IMR-90 (cell line): ENCODE results near the gene NKAIN2. TPM values are rescaled to one million over a fixed set of nuclear protein-coding genes. Genes with fewer than 3 reads are reported as not detected.

Experiments used
- ATAC-seq: fragments of 200-7000 bp; cut with Tn5 transposase; 2 replicates; pipeline ENCODE4 v1.9.1; 2020; ENCODE audit warnings: low read depth, mild to moderate bottlenecking, moderate library complexity
- BruUV-seq: library from RNA; stranded (reverse); fragments of 400-500 nt; replicated peaks from 2 replicates; lab custom pipeline; 2021; lab: Mats Ljungman, UMichigan
- CTCF ChIA-PET: fragments of 300-600 bp; formaldehyde crosslinking; extraction: SDS; loops from one replicate; lab custom pipeline; 2021; ENCODE audit warnings: antibody characterized with exemption; lab: Yijun Ruan, JAX
- POLR2A ChIA-PET: fragments of 300-600 bp; sonication (Branson Sonifier 250); formaldehyde crosslinking; loops from one replicate; lab custom pipeline; 2022; ENCODE audit warnings: antibody characterized with exemption; ENCODE audit not compliant: unreplicated experiment; lab: Charles Lee
- DNase-seq: peaks from one replicate; pipeline ENCODE4 v3.0.0; 2013
- H2AFZ ChIP-seq: replicated peaks from 2 replicates; pipeline ENCODE3; 2013; ENCODE audit warnings: low read length, mild to moderate bottlenecking; ENCODE audit not compliant: poor library complexity
- H2AK5ac ChIP-seq: 2 replicates; pipeline ENCODE4 v1.6.1; 2013; ENCODE audit warnings: low read depth, low read length, inconsistent platforms
- H2AK9ac ChIP-seq: replicated peaks from 2 replicates; pipeline ENCODE3; 2013; ENCODE audit warnings: mild to moderate bottlenecking, low read depth, low read length, moderate library complexity; ENCODE audit not compliant: poor library complexity
- H2BK120ac ChIP-seq: 2 replicates; pipeline ENCODE4 v1.6.1; 2013; ENCODE audit warnings: low read depth, low read length, inconsistent platforms
- H2BK15ac ChIP-seq: 3 replicates; pipeline ENCODE4 v1.6.1; 2013; ENCODE audit warnings: low read depth, low read length, inconsistent platforms
- H2BK20ac ChIP-seq: 2 replicates; pipeline ENCODE4 v1.6.1; 2013; ENCODE audit warnings: low read depth, mild to moderate bottlenecking, inconsistent platforms, low read length, moderate library complexity
- H2BK5ac ChIP-seq: 2 replicates; pipeline ENCODE4 v1.6.1; 2013; ENCODE audit warnings: mild to moderate bottlenecking, low read depth, low read length, inconsistent platforms; ENCODE audit not compliant: poor library complexity, severe bottlenecking
- H3K14ac ChIP-seq: replicated peaks from 2 replicates; pipeline ENCODE4 v1.6.1; 2013; ENCODE audit warnings: low read depth, low read length, inconsistent platforms
- H3K18ac ChIP-seq: 2 replicates; pipeline ENCODE4 v1.6.1; 2013; ENCODE audit warnings: low read depth, low read length, control low read depth
- H3K23ac ChIP-seq: 2 replicates; pipeline ENCODE4 v1.6.1; 2013; ENCODE audit warnings: low read depth, low read length, inconsistent platforms
- H3K27ac ChIP-seq: 2 replicates; pipeline ENCODE4 v1.5.1; 2013; ENCODE audit warnings: mild to moderate bottlenecking, control low read depth, low read length; ENCODE audit not compliant: insufficient read depth
- H3K27me3 ChIP-seq: 2 replicates; pipeline ENCODE4 v1.6.1; 2013; ENCODE audit warnings: low read length; ENCODE audit not compliant: control insufficient read depth, insufficient read depth
- H3K36me3 ChIP-seq: 2 replicates; pipeline ENCODE4 v1.6.1; 2013; ENCODE audit warnings: low read length, mixed read lengths; ENCODE audit not compliant: control insufficient read depth, insufficient read depth
- H3K4ac ChIP-seq: 2 replicates; pipeline ENCODE4 v1.6.1; 2013; ENCODE audit warnings: low read depth, low read length, inconsistent platforms
- H3K4me1 ChIP-seq: 2 replicates; pipeline ENCODE4 v1.6.1; 2013; ENCODE audit warnings: low read length, mixed read lengths; ENCODE audit not compliant: control insufficient read depth, insufficient read depth
- H3K4me2 ChIP-seq: 2 replicates; pipeline ENCODE4 v1.6.1; 2013; ENCODE audit warnings: low read depth, mild to moderate bottlenecking, control low read depth, low read length, moderate library complexity
- H3K4me3 ChIP-seq: 2 replicates; pipeline ENCODE4 v1.5.1; 2013; ENCODE audit warnings: low read depth, mild to moderate bottlenecking, control low read depth, low read length, moderate library complexity; ENCODE audit not compliant: insufficient read depth
- H3K56ac ChIP-seq: 2 replicates; pipeline ENCODE4 v1.6.1; 2013; ENCODE audit warnings: low read length, inconsistent platforms; ENCODE audit not compliant: insufficient read depth; ENCODE audit errors: extremely low read depth
- H3K79me1 ChIP-seq, 2 experiments: 2 replicates each; pipeline ENCODE4 v1.6.1; 2013; ENCODE audit warnings: low read length in 2 of 2, inconsistent platforms in 1 of 2, low read depth in 1 of 2
- H3K9ac ChIP-seq: 2 replicates; pipeline ENCODE4 v1.6.1; 2013; ENCODE audit warnings: low read depth, low read length, control low read depth
- H3K9me1 ChIP-seq: 2 replicates; pipeline ENCODE4 v1.6.1; 2013; ENCODE audit warnings: low read length, inconsistent platforms; ENCODE audit not compliant: insufficient read depth
- H3K9me3 ChIP-seq: 2 replicates; pipeline ENCODE4 v1.6.1; 2013; ENCODE audit warnings: low read length; ENCODE audit not compliant: control insufficient read depth, insufficient read depth
- H4K20me1 ChIP-seq: 2 replicates; pipeline ENCODE4 v1.6.1; 2013; ENCODE audit warnings: low read length, inconsistent platforms; ENCODE audit not compliant: insufficient read depth
- H4K5ac ChIP-seq: 2 replicates; pipeline ENCODE4 v1.6.1; 2013; ENCODE audit warnings: mild to moderate bottlenecking, low read depth, low read length, control low read depth
- H4K8ac ChIP-seq, 2 experiments: 2 replicates each; pipeline ENCODE4 v1.6.1; 2013; ENCODE audit warnings: low read depth in 2 of 2, low read length in 2 of 2, control low read depth in 1 of 2, inconsistent platforms in 1 of 2
- H4K91ac ChIP-seq: 2 replicates; pipeline ENCODE4 v1.6.1; 2013; ENCODE audit warnings: low read depth, low read length, inconsistent platforms; ENCODE audit not compliant: insufficient read depth
- BHLHE40 ChIP-seq: fragments of 150-350 bp; IDR thresholded peaks from 2 replicates; pipeline ENCODE4 v1.6.1; 2016; ENCODE audit warnings: mild to moderate bottlenecking, low read depth, low read length
- CEBPB ChIP-seq: IDR thresholded peaks from 2 replicates; pipeline ENCODE4 v1.6.1; 2012; ENCODE audit warnings: low read depth, low read length, improper control_type of control experiment
- ELK1 ChIP-seq: fragments of 150-350 bp; IDR thresholded peaks from 2 replicates; pipeline ENCODE4 v1.6.1; 2016; ENCODE audit warnings: low read depth, mild to moderate bottlenecking, low read length, moderate library complexity, borderline replicate concordance
- FOS ChIP-seq: fragments of 150-350 bp; IDR thresholded peaks from 2 replicates; pipeline ENCODE4 v1.6.1; 2016; ENCODE audit warnings: low read depth, low read length
- MAFK ChIP-seq: IDR thresholded peaks from 2 replicates; pipeline ENCODE4 v1.6.1; 2012; ENCODE audit warnings: low read depth, low read length, improper control_type of control experiment
- MAZ ChIP-seq: IDR thresholded peaks from 2 replicates; pipeline ENCODE4 v1.6.1; 2012; ENCODE audit warnings: low read depth, mild to moderate bottlenecking, low read length, improper control_type of control experiment, moderate library complexity, borderline replicate concordance
- MXI1 ChIP-seq: IDR thresholded peaks from 2 replicates; pipeline ENCODE4 v1.6.1; 2012; ENCODE audit warnings: low read depth, mild to moderate bottlenecking, low read length, moderate library complexity, borderline replicate concordance
- NFE2L2 ChIP-seq: fragments of 150-350 bp; IDR thresholded peaks from 2 replicates; pipeline ENCODE4 v1.6.1; 2016; ENCODE audit warnings: low read depth, mild to moderate bottlenecking, low read length
- POLR2A ChIP-seq: IDR thresholded peaks from 2 replicates; pipeline ENCODE4 v1.6.1; 2012; ENCODE audit warnings: mild to moderate bottlenecking, low read depth, low read length
- RAD21 ChIP-seq: IDR thresholded peaks from 2 replicates; pipeline ENCODE4 v1.6.1; 2012; ENCODE audit warnings: low read length, improper control_type of control experiment
- RCOR1 ChIP-seq: IDR thresholded peaks from 2 replicates; pipeline ENCODE4 v1.6.1; 2012; ENCODE audit warnings: mild to moderate bottlenecking, low read length, improper control_type of control experiment; ENCODE audit not compliant: insufficient replicate concordance
- RFX5 ChIP-seq: IDR thresholded peaks from 2 replicates; pipeline ENCODE4 v1.8.0; 2012; ENCODE audit warnings: low read depth, mild to moderate bottlenecking, low read length, moderate library complexity
- SMC3 ChIP-seq: fragments of 150-350 bp; IDR thresholded peaks from 2 replicates; pipeline ENCODE4 v1.6.1; 2016; ENCODE audit warnings: low read depth, mild to moderate bottlenecking, antibody characterized with exemption, low read length, moderate library complexity
- USF2 ChIP-seq: fragments of 150-350 bp; IDR thresholded peaks from 2 replicates; pipeline ENCODE4 v1.6.1; 2017; ENCODE audit warnings: mild to moderate bottlenecking, antibody characterized with exemption, low read length, low read depth
- WGBS, 2 experiments: methylation state at CpG; one replicate each; pipeline versions ENCODE4 v1.1.5 to v1.1.7; 2013; ENCODE audit warnings: missing lambda C conversion rate in 2 of 2; ENCODE audit not compliant: insufficient read length in 1 of 2; ENCODE audit errors: extremely low coverage in 2 of 2; 5-methylcytosine and 5-hydroxymethylcytosine counted together
- dilution Hi-C: fragments of 300-500 bp; cut with HindIII; formaldehyde crosslinking; loops from one replicate; pipeline ENCODE4 v1.14.3; 2018; ENCODE audit warnings: low sequenced_read_pairs; ENCODE audit not compliant: unreplicated experiment
- in situ Hi-C: fragments of 300-500 bp; cut with MboI; formaldehyde crosslinking; loops from 3 replicates; pipeline ENCODE4 v1.14.3; 2019; ENCODE audit warnings: low sequenced_read_pairs, inconsistent platforms, mixed read lengths
- intact Hi-C: fragments of 100-400 bp; cut with micrococcal nuclease; formaldehyde crosslinking; loops from 2 replicates; pipeline ENCODE4 v1.10.0; 2022
- polyA plus RNA-seq, 3 experiments: library from polyadenylated mRNA; depleted of rRNA; stranded (reverse); fragments of >200 nt; gene quantifications; 2 replicates each; pipeline ENCODE4 v1.2.3, GENCODE V29; 2012; ENCODE audit warnings: low replicate concordance in 1 of 3
- total RNA-seq: library from RNA; depleted of rRNA; stranded (reverse); fragments of >200 nt; gene quantifications from 2 replicates; pipeline ENCODE4 v1.2.3, GENCODE V29; 2012
- TF ChIP-seq, protein P1 (sequence below): conservative IDR thresholded peaks from 2 replicates; pipeline ENCODE4 v1.5.1; 2012; ENCODE audit warnings: mild to moderate bottlenecking, low read depth, low read length, improper control_type of control experiment

NKAIN2 gene
- total and polyA plus RNA-seq, 2 of the 4 experiments (the other 2 are of a cell fraction): not detected

DNA sequence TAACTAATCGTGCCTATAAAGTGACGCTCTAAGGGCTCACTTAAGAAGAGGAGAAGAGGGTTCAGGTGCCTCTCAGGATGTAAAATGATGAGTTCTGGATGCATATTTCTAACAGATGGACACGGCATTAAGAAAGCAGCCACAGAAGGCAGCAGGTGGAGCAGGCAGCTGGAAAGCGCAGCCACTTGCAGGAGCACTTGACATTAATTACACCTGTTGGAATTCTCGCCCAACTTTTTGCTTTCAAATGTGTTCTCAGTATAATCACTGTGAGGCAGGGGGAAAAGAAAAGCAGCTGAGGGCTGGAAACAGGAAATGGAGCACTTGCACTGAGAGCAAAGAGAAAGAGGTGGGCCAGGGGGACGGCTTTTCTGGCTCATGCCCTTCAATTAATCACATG, 164.2 kb downstream of the NKAIN2 start:
- TF ChIP-seq BHLHE40 (no peak), SMC3 (no peak), FOS (no peak), RCOR1 (no peak), NFE2L2 (no peak), RFX5 (no peak), MXI1 (no peak), CEBPB (no peak), MAFK (no peak), ELK1 (no peak), MAZ (no peak), RAD21 (no peak), USF2 (no peak), POLR2A (no peak)
- TF ChIP-seq, protein P1, sequence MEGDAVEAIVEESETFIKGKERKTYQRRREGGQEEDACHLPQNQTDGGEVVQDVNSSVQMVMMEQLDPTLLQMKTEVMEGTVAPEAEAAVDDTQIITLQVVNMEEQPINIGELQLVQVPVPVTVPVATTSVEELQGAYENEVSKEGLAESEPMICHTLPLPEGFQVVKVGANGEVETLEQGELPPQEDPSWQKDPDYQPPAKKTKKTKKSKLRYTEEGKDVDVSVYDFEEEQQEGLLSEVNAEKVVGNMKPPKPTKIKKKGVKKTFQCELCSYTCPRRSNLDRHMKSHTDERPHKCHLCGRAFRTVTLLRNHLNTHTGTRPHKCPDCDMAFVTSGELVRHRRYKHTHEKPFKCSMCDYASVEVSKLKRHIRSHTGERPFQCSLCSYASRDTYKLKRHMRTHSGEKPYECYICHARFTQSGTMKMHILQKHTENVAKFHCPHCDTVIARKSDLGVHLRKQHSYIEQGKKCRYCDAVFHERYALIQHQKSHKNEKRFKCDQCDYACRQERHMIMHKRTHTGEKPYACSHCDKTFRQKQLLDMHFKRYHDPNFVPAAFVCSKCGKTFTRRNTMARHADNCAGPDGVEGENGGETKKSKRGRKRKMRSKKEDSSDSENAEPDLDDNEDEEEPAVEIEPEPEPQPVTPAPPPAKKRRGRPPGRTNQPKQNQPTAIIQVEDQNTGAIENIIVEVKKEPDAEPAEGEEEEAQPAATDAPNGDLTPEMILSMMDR: no peak
- POLR2A ChIA-PET: no interaction called here
- Histone ChIP-seq H4K91ac (no peak overlapping the region), H4K8ac (no peak overlapping the region), H3K4me2 (no peak overlapping the region), H2BK20ac (no peak overlapping the region), H2BK120ac (no peak overlapping the region), H3K4ac (no peak overlapping the region), H2BK15ac (no peak overlapping the region), H3K18ac (no peak overlapping the region), H4K5ac (no peak overlapping the region), H3K9ac (no peak overlapping the region), H2AK5ac (no peak overlapping the region), H2BK5ac (no peak overlapping the region), H3K14ac (no peak overlapping the region), H3K27me3 (no peaks in the 10 kb centered on the region), H3K23ac (no peak overlapping the region), H3K79me1 (no peaks in the 10 kb centered on the region), H3K27ac (no peak overlapping the region), H3K9me3 (no peaks in the 10 kb centered on the region), H3K4me3 (no peak overlapping the region), H2AK9ac (no peak overlapping the region), H4K20me1 (no peaks in the 10 kb centered on the region), H3K36me3 (no peaks in the 10 kb centered on the region), H3K4me1 (no peaks in the 10 kb centered on the region), H2AFZ (no peak overlapping the region), H3K9me1 (no peaks in the 10 kb centered on the region), H3K56ac (no peak overlapping the region)
- no peak for ATAC-seq
- intact Hi-C loops: no loop called here
- no TSS peak for BruUV-seq
- dilution Hi-C loops: no loop called here
- CTCF ChIA-PET: no interaction called here
- DNase-seq: no peak
- WGBS, 2 experiments: 79% methylated on average over 2 of the region's 6 CpGs; no CpG with 5 or more reads in 1 of the 2 experiments
- in situ Hi-C loops: loop anchor here (10.0 kb wide), 1 partner anchor 163 kb away; the partner anchor contains the start of gene NKAIN2
